GM12878 (cell line): ENCODE data around the gene KNTC1.

Experiments
- BHLHE40 ChIP-seq, 2 experiments: fragments of 450-650 bp in 1 of 2; IDR thresholded peaks; 2 replicates each; pipeline ENCODE4 v1.6.1; 2011 to 2017; ENCODE audit warnings: low read depth in 2 of 2, borderline replicate concordance in 1 of 2, improper control_type of control experiment in 1 of 2, low read length in 1 of 2, mild to moderate bottlenecking in 1 of 2
- CTCF ChIP-seq, 3 experiments: IDR thresholded peaks in 2 of 3; conservative IDR thresholded peaks in 1 of 3; 2 replicates each; pipeline ENCODE4 v1.5.1; 2011; ENCODE audit warnings: low read depth in 3 of 3, low read length in 3 of 3, mild to moderate bottlenecking in 3 of 3, control low read depth in 2 of 3, moderate library complexity in 2 of 3, inconsistent platforms in 1 of 3, mixed read lengths in 1 of 3; ENCODE audit not compliant: control insufficient read depth in 2 of 3, insufficient read depth in 1 of 3; ENCODE audit errors: extremely low read depth in 1 of 3
- NFYB ChIP-seq: IDR thresholded peaks from 2 replicates; pipeline ENCODE4 v1.6.1; 2011; ENCODE audit warnings: low read depth, mild to moderate bottlenecking, low read length, improper control_type of control experiment, moderate library complexity; ENCODE audit not compliant: insufficient read depth
- RAD21 ChIP-seq: IDR thresholded peaks from 2 replicates; pipeline ENCODE4 v1.6.1; 2011; ENCODE audit warnings: mild to moderate bottlenecking, low read depth, low read length, moderate library complexity; ENCODE audit not compliant: insufficient read depth
- YY1 ChIP-seq: IDR thresholded peaks from 2 replicates; pipeline ENCODE4 v1.6.1; 2011; ENCODE audit warnings: low read depth, mild to moderate bottlenecking, low read length

GRCh38 chr12:122523280-122523679 is 3.8 kb upstream of the KNTC1 start:
- TF ChIP-seq CTCF (IDR thresholded peaks at IDR 0.05 in 2 of 3, conservative IDR thresholded peaks at IDR 0.05 in 1 of 3; ENCODE audit: control insufficient read depth in 2 of 3, extremely low read depth in 1 of 3, insufficient read depth in 1 of 3, low read depth in 3 of 3, low read length in 3 of 3), result no peak
- TF ChIP-seq NFYB, result no peak
- no peak for TF ChIP-seq YY1
- TF ChIP-seq RAD21, result no peak
- no peak for TF ChIP-seq BHLHE40 (IDR thresholded peaks at IDR 0.05; ENCODE audit: borderline replicate concordance in 1 of 2, low read depth in 2 of 2, low read length in 1 of 2)
